Measurements from ENCODE around the gene MTHFD2.

Gene MTHFD2

DNA sequence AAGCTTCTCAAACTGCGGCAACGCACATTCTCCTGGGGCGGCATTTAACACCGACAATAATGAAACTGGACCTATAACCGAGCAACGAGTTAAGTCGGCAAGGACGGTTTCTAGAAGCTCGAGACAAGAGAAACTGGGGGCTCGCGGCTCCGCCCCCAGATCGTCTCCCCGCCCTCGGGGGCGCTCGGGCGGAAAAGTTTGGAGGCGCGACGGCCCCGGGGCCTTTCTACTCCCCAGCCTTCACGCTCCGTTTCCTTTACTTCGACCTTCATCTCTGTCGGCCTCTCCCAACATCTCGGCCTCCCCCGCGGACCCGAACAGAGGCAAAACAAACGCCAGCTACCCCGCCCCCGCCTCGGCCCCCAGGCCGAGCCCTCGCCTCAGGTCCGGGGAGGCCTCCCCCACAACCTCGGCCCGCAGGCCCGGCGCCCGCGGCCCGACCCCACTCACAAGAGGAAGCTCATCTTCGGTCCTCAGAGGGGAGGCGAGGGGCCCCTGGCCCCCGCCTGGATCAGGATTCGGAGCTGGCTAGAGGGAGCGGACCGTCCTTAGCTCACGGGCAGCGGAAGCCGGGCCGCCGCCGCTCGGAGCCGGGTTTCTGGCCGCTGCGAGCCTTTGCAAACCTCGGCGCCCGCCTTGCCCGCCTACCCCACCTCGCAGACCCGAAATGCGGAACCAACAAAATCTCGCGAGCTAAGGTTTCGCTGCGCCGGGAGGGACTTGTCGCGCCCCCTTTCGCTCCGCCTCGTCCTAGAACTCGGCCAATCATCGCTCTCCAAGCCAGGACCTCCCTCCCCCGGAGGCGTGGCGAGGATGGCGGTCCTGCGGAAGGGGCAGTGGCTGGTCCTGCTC, 20.0 kb upstream of the MTHFD2 start, which contains the start of gene MOB1A:
Gene MOB1A, minus strand, starts transcription at position 669 of the 852 bp plus-strand sequence. Its CDS starts 205 bp downstream, at position 464.
- Histone ChIP-seq H3K36me3 (ENCODE audit: low read depth) (peaks cover 24% of the 10 kb centered on the region), H3K4me1 (ENCODE audit: insufficient read depth, poor library complexity, severe bottlenecking) (peaks cover 17% of the 10 kb centered on the region), H3K27me3 (ENCODE audit: insufficient read depth, poor library complexity, severe bottlenecking) (no peaks in the 10 kb centered on the region), H3K27ac (ENCODE audit: poor library complexity, severe bottlenecking) (peak within 1 kb of the TSS; percentile 73), H3K9me3 (ENCODE audit: severe bottlenecking) (no peaks in the 10 kb centered on the region), H3K4me3 (ENCODE audit: severe bottlenecking) (peak within 1 kb of the TSS; percentile 80)
- ATAC-seq (ENCODE audit: low read depth) = peak; percentile 97
- TF ChIP-seq CTCF (IDR thresholded peaks at IDR 0.05; ENCODE audit: poor library complexity, severe bottlenecking) = no peak
- peak; percentile 97 for DNase-seq (ENCODE audit: low spot score)

DNA sequence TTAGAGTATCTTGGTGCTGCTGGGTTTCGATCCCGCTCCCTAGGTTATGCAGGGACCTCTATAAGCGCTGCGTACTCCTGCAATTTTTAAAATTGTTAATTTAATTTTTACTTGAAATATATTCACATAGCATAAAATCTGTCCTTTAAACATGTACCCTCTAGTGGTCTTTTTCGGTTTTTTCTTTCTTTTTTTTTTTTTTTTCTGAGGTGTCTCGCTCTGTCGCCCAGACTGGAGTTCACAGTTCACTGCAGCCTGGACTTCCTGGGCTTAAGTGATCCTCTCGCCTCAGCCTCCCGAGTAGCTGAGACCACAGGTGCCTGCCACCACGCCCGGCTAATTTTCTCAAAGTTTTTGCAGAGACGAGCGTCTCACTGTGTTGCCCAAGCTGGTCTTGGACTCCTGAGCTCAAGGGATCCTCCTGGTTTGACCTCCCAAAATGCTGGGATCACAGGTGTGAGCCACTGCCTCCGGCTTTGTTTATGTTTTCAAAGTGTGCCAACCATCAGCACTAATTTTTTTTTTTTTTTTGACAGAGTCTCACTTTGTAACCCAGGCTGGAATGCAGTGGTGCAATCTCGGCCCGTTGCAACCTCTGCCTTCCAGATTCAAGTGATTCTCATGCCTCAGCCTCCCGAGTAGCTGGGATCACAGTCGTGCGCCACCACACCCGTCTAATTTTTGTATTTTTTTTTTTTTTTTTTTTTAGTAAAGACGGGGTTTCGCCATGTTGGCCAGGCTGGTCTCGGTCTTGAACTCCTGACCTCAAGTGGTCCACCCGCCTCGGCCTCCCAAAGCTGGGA, 19.2 kb upstream of the MTHFD2 start:
- Histone ChIP-seq H3K4me1 (ENCODE audit: insufficient read depth, poor library complexity, severe bottlenecking) (peaks cover 17% of the 10 kb centered on the region), H3K9me3 (ENCODE audit: severe bottlenecking) (no peaks in the 10 kb centered on the region)
- ATAC-seq (ENCODE audit: low read depth) = no peak

DNA sequence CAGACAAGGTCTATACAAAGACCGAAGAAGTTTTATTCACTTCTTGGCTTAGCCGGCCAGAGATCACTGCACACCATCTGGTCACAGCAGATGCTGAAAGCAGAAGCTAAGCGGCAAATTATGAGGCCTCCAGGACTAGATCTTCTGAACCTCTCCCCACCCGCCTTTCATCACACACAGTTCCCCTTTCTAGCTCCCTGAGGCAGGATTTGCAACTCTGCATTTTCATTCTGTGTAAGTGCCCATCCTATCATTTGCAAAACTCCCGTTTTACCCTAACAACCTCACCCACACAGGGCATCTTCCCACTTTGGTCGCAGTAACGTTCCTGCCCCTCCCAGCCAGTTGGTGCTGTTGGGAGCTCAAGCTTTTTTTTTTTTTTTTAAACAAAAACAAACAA, 16.7 kb upstream of the MTHFD2 start:
- DNase-seq (ENCODE audit: low spot score) (no peak), ATAC-seq (ENCODE audit: low read depth) (no peak)
- Histone ChIP-seq H3K9me3 (ENCODE audit: severe bottlenecking) (no peaks in the 10 kb centered on the region), H3K4me1 (ENCODE audit: insufficient read depth, poor library complexity, severe bottlenecking) (peaks cover 12% of the 10 kb centered on the region), H3K27ac (ENCODE audit: poor library complexity, severe bottlenecking) (no peak overlapping the region), H3K36me3 (ENCODE audit: low read depth) (peaks cover 9% of the 10 kb centered on the region), H3K4me3 (ENCODE audit: severe bottlenecking) (no peak overlapping the region), H3K27me3 (ENCODE audit: insufficient read depth, poor library complexity, severe bottlenecking) (no peaks in the 10 kb centered on the region)
- no peak for TF ChIP-seq CTCF (IDR thresholded peaks at IDR 0.05; ENCODE audit: poor library complexity, severe bottlenecking)

More for the DNA sequence above, 19.2 kb upstream of the MTHFD2 start:
- H3K27ac ChIP-seq (ENCODE audit: poor library complexity, severe bottlenecking) = peak overlapping the region; percentile 73
- TF ChIP-seq CTCF (IDR thresholded peaks at IDR 0.05; ENCODE audit: poor library complexity, severe bottlenecking) = peak; percentile 23
- no peaks in the 10 kb centered on the region for H3K27me3 ChIP-seq (ENCODE audit: insufficient read depth, poor library complexity, severe bottlenecking)
- DNase-seq (ENCODE audit: low spot score) = no peak
- peaks cover 24% of the 10 kb centered on the region for H3K36me3 ChIP-seq (ENCODE audit: low read depth)
- peak overlapping the region; percentile 80 for H3K4me3 ChIP-seq (ENCODE audit: severe bottlenecking)

DNA sequence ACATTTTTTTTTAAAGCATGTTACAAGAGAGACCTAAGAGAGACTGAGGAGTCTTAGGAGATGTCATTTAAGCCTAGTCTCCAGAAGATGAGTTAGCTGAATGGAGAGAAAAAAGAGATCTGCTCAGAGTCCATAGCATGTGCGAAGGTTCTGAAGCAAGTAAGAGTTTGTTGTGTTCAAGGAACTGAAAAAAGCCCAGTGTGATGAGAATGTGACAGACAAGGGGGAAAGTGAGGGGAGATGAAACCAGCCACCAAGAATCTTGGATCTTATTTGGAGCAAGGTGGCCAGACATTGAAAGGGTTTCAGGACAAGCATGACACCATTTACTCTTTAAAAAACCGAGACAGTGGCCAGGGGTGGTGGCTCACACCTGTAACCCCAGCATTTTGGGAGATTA, 14.5 kb upstream of the MTHFD2 start:
- Histone ChIP-seq H3K27me3 (ENCODE audit: insufficient read depth, poor library complexity, severe bottlenecking) (no peaks in the 10 kb centered on the region), H3K27ac (ENCODE audit: poor library complexity, severe bottlenecking) (no peak overlapping the region), H3K36me3 (ENCODE audit: low read depth) (no peaks in the 10 kb centered on the region), H3K4me1 (ENCODE audit: insufficient read depth, poor library complexity, severe bottlenecking) (peaks cover 13% of the 10 kb centered on the region), H3K9me3 (ENCODE audit: severe bottlenecking) (no peaks in the 10 kb centered on the region), H3K4me3 (ENCODE audit: severe bottlenecking) (no peak overlapping the region)
- ATAC-seq (ENCODE audit: low read depth) (no peak), DNase-seq (ENCODE audit: low spot score) (no peak)
- no peak for TF ChIP-seq CTCF (IDR thresholded peaks at IDR 0.05; ENCODE audit: poor library complexity, severe bottlenecking)

Measured in RWPE2 (cell line).